Keratinocyte (primary cell): ENCODE measurements around the gene ARHGAP8.

Experiments used
- EZH2 ChIP-seq: IDR thresholded peaks from one replicate; pipeline ENCODE4 v1.6.1; 2012; ENCODE audit warnings: inconsistent platforms, mild to moderate bottlenecking, low read length, moderate library complexity
- TF ChIP-seq, protein P1 (sequence below), 3 experiments: IDR thresholded peaks in 1 of 3; conservative IDR thresholded peaks in 1 of 3; optimal IDR thresholded peaks in 1 of 3; 2 replicates in 2 of 3; 3 replicates in 1 of 3; pipeline versions ENCODE3 to v1.5.1; 2011; ENCODE audit warnings: low read length in 3 of 3, mild to moderate bottlenecking in 3 of 3, moderate library complexity in 2 of 3, control low read depth in 1 of 3, inconsistent platforms in 1 of 3; ENCODE audit not compliant: insufficient read depth in 2 of 3; ENCODE audit errors: extremely low read depth in 1 of 3

GRCh38 chr22:44729391-44730021 lies 22.9 kb upstream of the ARHGAP8 start:
- TF ChIP-seq, protein P1, sequence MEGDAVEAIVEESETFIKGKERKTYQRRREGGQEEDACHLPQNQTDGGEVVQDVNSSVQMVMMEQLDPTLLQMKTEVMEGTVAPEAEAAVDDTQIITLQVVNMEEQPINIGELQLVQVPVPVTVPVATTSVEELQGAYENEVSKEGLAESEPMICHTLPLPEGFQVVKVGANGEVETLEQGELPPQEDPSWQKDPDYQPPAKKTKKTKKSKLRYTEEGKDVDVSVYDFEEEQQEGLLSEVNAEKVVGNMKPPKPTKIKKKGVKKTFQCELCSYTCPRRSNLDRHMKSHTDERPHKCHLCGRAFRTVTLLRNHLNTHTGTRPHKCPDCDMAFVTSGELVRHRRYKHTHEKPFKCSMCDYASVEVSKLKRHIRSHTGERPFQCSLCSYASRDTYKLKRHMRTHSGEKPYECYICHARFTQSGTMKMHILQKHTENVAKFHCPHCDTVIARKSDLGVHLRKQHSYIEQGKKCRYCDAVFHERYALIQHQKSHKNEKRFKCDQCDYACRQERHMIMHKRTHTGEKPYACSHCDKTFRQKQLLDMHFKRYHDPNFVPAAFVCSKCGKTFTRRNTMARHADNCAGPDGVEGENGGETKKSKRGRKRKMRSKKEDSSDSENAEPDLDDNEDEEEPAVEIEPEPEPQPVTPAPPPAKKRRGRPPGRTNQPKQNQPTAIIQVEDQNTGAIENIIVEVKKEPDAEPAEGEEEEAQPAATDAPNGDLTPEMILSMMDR (optimal IDR thresholded peaks at IDR 0.05 in 1 of 3, IDR thresholded peaks at IDR 0.05 in 1 of 3, conservative IDR thresholded peaks at IDR 0.05 in 1 of 3; ENCODE audit: extremely low read depth in 1 of 3, insufficient read depth in 2 of 3, low read length in 3 of 3) = no peak
- TF ChIP-seq EZH2 = no peak
